GM12891 (cell line): ENCODE results near the gene ZDHHC19. TPM values are rescaled to one million over a fixed set of nuclear protein-coding genes. Genes with fewer than 3 reads are reported as not detected.
"Not testable (repeated sequence)": the region's sequence is repeated elsewhere in the genome, so short reads cannot be mapped to it uniquely, and the experiment has no call there.

Experiments used
- DNase-seq: peaks from one replicate; pipeline ENCODE4 v3.0.0; 2011; ENCODE audit warnings: low spot score; ENCODE audit not compliant: insufficient read length
- FAIRE-seq: peaks from 2 replicates; lab custom pipeline; 2011; peaks lifted over from hg19 to GRCh38; lab: Jason Lieb, UNC
- PAX5 ChIP-seq: IDR thresholded peaks from 2 replicates; pipeline ENCODE4 v1.6.1; 2011; ENCODE audit warnings: low read length, moderate library complexity, mild to moderate bottlenecking; ENCODE audit not compliant: insufficient read depth, severe bottlenecking
- POLR2A ChIP-seq: IDR thresholded peaks from 2 replicates; pipeline ENCODE4 v1.6.1; 2011; ENCODE audit warnings: low read depth, low read length, control low read depth
- POLR2AphosphoS5 ChIP-seq: IDR thresholded peaks from 2 replicates; pipeline ENCODE4 v1.6.1; 2011; ENCODE audit warnings: low read depth, low read length, control low read depth
- POU2F2 ChIP-seq: IDR thresholded peaks from 2 replicates; pipeline ENCODE4 v1.6.1; 2011; ENCODE audit warnings: low read depth, mild to moderate bottlenecking, control low read depth, low read length, moderate library complexity
- SPI1 ChIP-seq: IDR thresholded peaks from 2 replicates; pipeline ENCODE4 v1.6.1; 2011; ENCODE audit warnings: low read depth, low read length, control low read depth
- TAF1 ChIP-seq: IDR thresholded peaks from 2 replicates; pipeline ENCODE4 v1.6.1; 2011; ENCODE audit warnings: low read depth, low read length, control low read depth
- polyA plus RNA-seq: library from polyadenylated mRNA; unstranded; fragments of >200 nt; gene quantifications from one replicate; pipeline ENCODE4 v1.2.1, GENCODE V29; 2012; ENCODE audit warnings: low read depth, missing spikeins, inconsistent platforms; ENCODE audit not compliant: missing spikeins

ZDHHC19 gene, protein sequence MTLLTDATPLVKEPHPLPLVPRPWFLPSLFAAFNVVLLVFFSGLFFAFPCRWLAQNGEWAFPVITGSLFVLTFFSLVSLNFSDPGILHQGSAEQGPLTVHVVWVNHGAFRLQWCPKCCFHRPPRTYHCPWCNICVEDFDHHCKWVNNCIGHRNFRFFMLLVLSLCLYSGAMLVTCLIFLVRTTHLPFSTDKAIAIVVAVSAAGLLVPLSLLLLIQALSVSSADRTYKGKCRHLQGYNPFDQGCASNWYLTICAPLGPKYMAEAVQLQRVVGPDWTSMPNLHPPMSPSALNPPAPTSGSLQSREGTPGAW
- not detected for polyA plus RNA-seq

DNA sequence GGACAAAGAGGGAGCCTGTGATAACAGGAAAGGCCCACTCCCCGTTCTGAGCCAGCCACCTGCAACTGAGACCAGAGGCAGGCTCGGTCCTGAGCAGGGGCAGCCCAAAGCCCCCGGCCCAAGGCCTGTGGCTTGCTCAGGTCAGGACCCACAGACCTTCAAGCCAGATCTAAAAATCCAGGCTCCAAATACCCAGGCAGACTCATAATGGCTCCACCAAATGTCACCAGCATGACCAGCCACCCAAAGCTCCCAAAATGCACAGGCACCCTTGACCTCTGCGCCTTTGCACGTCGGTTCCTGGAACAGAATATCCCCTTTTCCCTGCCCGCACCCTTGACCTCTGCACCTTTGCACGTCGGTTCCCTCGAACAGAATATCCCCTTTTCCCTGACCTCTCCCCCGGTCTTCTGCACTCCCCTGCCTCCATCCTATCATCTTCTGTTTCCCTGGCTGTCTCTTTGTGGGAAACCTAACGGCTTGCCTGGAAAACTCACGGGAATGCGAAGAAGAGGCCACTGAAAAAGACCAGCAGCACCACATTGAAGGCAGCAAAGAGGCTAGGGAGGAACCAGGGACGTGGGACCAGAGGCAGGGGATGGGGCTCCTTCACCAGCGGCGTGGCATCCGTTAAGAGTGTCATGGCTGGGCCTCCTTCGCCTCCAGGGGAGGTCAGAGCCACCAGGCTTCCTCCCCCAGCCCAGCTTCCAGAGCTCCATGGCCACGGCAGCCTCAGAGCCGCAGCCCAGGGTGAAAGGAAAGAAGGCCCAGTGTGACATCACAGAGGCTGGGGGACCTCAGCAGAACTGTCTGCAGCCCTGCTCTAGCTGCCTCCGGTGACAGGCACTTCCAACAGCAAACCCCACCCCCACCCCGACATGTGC is at the start of gene ZDHHC19:
Gene ZDHHC19 (minus strand): TSS at position 728 of the 884 bp plus-strand sequence. CDS start 85 bp downstream, at position 643.
- FAIRE-seq, result no peak
- no peak for TF ChIP-seq POLR2A
- no peak for TF ChIP-seq POLR2AphosphoS5
- TF ChIP-seq POU2F2, result no peak
- no peak for TF ChIP-seq SPI1
- no peak for TF ChIP-seq PAX5
- no peak for TF ChIP-seq TAF1

DNA sequence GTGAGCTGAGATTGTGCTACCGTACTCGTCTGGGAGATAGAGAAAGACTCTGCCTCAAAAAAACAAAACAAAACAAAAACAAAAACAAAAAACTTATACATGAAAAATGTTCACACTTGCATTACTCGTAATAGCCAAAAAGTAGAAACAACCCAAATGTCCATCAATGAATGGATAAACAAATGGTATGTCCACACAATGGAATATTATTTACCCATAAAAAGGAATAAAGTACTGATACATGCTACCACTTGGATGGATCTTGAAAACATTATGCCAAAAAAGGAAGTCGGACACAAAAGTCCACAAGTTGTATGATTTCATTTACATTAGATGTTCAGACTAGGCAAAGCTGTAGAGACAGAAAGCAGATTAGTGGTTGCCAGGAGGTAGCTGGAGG is 49.6 kb upstream of the ZDHHC19 start:
- TF ChIP-seq POU2F2, result no peak
- TF ChIP-seq POLR2A, result no peak
- TF ChIP-seq POLR2AphosphoS5, result no peak
- TF ChIP-seq TAF1, result no peak
- no peak for TF ChIP-seq SPI1
- TF ChIP-seq PAX5, result no peak
- DNase-seq (no peak), FAIRE-seq (no peak)

More for the DNA sequence above, at the start of gene ZDHHC19:
- no peak for DNase-seq

DNA sequence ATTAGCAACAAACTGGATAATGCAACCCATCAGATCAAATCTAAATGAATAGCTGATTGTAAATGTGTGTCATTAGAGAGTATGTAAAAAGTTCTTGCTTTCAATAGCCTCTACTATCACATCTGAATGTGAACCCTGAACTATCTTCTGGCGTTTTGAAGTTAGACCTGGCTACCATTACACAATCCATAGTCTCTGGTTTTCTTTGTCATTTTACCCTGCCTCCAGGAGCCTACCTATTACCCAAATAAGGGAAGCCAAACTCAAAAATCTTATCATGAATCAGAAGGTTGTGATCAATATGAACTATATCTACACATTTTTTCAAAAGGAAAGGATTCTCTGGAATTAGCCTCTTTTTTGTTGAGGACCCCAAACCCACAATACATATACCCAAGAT is 44.6 kb upstream of the ZDHHC19 start:
- DNase-seq (no peak), FAIRE-seq (no peak)
- no peak for TF ChIP-seq POLR2AphosphoS5
- no peak for TF ChIP-seq PAX5

DNA sequence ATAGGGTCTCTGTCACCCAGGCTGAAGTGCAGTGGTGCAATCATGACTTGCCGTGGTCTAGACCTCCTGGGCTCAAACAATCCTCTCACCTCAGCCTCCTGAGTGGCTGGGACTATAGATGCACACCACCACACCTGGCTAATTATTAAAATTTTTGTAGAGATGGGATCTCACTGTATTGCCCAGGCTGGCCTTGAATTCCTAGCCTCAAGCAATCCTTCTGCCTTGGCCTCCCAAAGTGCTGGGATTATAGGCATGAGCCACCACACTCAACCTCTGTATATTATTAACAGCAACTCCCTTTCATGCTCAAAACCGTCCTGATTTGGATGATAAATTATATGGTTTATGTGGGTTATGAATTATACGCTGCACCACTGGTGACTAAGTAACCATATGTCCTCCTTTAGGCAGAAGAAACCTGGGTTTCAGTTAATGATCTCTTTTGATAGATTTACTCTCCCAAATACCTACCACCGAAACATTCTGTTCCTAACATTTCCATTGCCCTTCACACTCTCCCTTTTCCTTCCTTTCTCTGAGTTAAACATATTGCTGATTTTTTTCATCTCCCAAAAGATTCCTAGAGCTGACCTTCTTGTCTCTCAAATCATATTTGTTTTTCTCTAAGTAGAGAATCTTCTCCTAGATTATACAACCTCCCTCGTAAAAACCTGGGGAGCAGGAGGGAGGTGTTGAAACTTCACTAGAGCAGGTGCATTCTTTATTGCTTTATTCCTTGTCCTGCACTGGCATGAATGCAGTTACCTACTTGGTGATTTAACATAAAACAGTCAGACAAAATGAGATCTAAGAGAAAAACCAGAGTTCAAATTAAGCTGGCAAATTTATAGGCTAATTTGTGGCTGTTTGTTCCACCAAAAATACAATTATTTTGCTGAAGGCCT is 43.4 kb upstream of the ZDHHC19 start:
- DNase-seq (no peak), FAIRE-seq (no peak)
- TF ChIP-seq POLR2AphosphoS5 (no peak), SPI1 (no peak), PAX5 (no peak), TAF1 (no peak), POU2F2 (no peak), POLR2A (no peak)

DNA sequence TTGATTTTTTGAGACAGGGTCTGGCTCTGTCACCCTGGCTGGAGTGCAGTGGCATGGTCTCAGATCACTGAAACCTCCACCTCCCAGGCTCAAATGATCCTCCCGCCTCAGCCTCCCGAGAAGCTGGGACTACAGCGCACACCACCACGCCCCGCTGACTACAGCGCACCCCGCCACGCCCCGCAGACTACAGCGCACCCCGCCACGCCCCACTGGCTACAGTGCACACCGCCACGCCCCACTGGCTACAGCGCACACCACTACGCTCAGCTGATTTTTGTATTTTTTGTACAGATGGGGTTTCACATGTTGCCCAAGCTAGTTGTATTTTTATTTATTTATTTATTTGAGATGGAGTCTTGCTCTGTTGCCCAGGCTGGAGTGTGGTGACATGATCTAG is 40.7 kb upstream of the ZDHHC19 start:
- no peak for DNase-seq
- no peak for TF ChIP-seq TAF1
- peak; percentile 56 for TF ChIP-seq PAX5
- FAIRE-seq, result no peak

DNA sequence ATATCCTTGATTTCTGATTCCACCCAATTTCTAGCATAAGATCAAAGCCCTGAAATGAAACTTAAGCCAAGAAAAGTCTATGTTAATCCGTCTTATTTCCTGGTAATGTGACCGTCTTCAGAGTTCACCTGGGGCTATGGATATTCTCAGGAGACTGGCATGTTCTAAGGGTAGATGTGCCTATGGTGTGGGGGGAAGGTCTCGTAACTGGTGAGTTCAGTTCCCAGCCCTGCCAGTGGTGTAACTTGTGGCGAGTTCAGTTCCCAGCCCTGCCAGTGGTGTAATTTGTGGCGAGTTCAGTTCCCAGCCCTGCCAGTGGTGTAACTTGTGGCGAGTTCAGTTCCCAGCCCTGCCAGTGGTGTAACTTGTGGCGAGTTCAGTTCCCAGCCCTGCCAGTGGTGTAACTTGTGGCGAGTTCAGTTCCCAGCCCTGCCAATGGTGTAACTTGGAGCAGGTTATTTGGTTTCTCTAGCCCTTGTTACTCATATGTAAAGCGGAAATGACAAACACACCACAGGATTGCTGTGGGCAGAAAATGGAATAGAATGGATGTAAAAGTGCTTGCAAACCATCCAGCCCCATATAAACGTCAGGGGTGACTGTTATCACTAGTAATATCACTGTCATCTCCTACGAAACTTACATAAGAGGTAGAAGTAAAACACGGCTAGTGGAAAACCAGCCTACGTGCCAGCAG is 35.6 kb upstream of the ZDHHC19 start:
- FAIRE-seq (no peak), DNase-seq (no peak)
- no peak for TF ChIP-seq POLR2AphosphoS5
- no peak for TF ChIP-seq PAX5
- no peak for TF ChIP-seq POLR2A
- no peak for TF ChIP-seq SPI1
- TF ChIP-seq POU2F2, result no peak
- no peak for TF ChIP-seq TAF1

DNA sequence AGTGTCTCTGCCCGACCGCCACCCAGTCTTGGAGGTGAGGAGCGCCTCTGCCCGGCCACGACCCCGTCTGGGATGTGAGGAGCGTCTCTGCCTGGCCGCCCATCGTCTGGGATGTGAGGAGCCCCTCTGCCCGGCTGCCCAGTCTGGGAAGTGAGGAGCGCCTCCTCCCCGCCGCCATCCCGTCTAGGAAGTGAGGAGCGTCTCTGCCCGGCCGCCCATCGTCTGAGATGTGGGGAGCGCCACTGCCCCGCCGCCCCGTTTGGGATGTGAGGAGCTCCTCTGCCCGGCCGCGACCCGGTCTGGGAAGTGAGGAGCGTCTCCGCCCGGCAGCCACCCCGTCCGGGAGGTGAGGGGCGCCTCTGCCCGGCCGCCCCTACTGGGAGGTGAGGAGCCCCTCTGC is 33.0 kb upstream of the ZDHHC19 start:
- DNase-seq, FAIRE-seq: not testable (repeated sequence)

DNA sequence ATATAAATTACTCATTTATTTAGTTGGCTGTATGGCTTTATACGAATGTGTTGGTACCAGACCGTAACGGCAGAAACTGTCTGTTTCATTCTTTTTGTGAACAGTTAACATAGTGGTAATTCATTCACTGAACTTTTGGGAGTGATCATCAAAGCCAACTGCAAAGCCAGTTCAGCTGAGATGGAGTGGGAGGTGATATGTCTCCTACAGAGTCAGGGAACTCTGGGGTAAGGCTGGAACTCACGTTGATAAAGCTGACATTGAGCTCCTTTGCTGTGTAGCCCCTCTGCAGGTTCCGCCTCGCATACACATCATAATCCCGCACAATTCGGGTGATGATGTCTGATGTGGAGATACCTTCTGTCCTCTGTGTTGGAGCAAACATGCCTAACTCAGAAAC is 30.5 kb upstream of the ZDHHC19 start:
- TF ChIP-seq POLR2AphosphoS5 (no peak), POU2F2 (no peak), TAF1 (no peak)
- FAIRE-seq (no peak), DNase-seq (no peak)

DNA sequence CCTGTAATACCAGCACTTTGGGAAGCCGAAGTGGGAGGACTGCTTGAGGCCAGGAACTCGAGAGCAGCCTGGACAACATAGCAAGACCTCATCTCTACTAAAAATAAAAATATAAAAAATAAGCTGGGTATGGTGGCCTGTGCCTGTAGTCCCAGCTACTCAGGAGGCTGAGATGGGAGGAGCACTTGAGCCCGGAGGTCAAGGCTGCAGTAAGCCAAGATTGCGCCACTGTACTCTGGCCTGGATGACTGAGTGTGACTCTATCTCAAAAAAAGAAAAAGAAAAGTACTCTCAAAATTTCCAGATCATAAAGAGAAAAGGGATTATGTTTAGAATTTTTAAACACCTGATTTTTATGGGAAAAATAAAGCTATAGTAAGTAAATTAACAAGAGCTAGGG is 29.2 kb upstream of the ZDHHC19 start:
- TF ChIP-seq PAX5 (no peak), TAF1 (no peak)
- DNase-seq (no peak), FAIRE-seq (no peak)
